SK-N-SH (cell line): ENCODE results near the gene PTGFRN. TPM values are rescaled to one million over a fixed set of nuclear protein-coding genes. Genes with fewer than 3 reads are reported as not detected.

Experiments
- CTCF ChIA-PET: fragments of 300-600, 350-600 bp; formaldehyde crosslinking; extraction: SDS; loops from one replicate; lab custom pipeline; 2021; lab: Yijun Ruan, JAX
- POLR2A ChIA-PET: fragments of 350-600 bp; sonication (Branson Sonifier 250); formaldehyde crosslinking; extraction: SDS; loops from one replicate; lab custom pipeline; 2020; ENCODE audit warnings: antibody characterized with exemption, inconsistent platforms; lab: Yijun Ruan, JAX
- DNase-seq: peaks from one replicate; pipeline ENCODE4 v3.0.0; 2012
- H2AFZ ChIP-seq: fragments of 200-600 bp; sonication (generic); 2 replicates; pipeline ENCODE4 v1.8.1; 2016; ENCODE audit warnings: antibody characterized with exemption, mild to moderate bottlenecking, low read depth
- H3F3A ChIP-seq: fragments of 200-600 bp; sonication (generic); replicated peaks from 2 replicates; pipeline ENCODE3; 2016; ENCODE audit warnings: antibody characterized with exemption, mild to moderate bottlenecking; ENCODE audit not compliant: insufficient read depth
- H3K27ac ChIP-seq, 2 experiments: fragments of 200-500 bp in 1 of 2; fragments of 200-600 bp in 1 of 2; sonication (Bioruptor generic) in 1 of 2; sonication (generic), shearing (Covaris generic) in 1 of 2; 2 replicates each; pipeline versions ENCODE4 v1.5.1 to v1.6.1; 2014 to 2016; ENCODE audit warnings: low read depth in 2 of 2, inconsistent platforms in 1 of 2, low read length in 1 of 2, mild to moderate bottlenecking in 1 of 2, mixed read lengths in 1 of 2
- H3K27me3 ChIP-seq: fragments of 200-600 bp; sonication (generic), shearing (Covaris generic); 2 replicates; pipeline ENCODE4 v1.6.1; 2016; ENCODE audit warnings: mixed run types; ENCODE audit not compliant: insufficient read depth
- H3K36me3 ChIP-seq, 2 experiments: fragments of 200-500 bp in 1 of 2; fragments of 200-600 bp in 1 of 2; sonication (Bioruptor generic) in 1 of 2; sonication (generic) in 1 of 2; replicated peaks in 1 of 2; 2 replicates each; pipeline versions ENCODE3 to v1.5.1; 2014 to 2016; ENCODE audit warnings: low read length in 1 of 2, mild to moderate bottlenecking in 1 of 2; ENCODE audit not compliant: insufficient read depth in 2 of 2, control insufficient read depth in 1 of 2
- H3K4me1 ChIP-seq, 2 experiments: fragments of 200-500 bp in 1 of 2; fragments of 200-600 bp in 1 of 2; sonication (Bioruptor generic) in 1 of 2; sonication (generic), shearing (Covaris generic) in 1 of 2; 2 replicates each; pipeline versions ENCODE4 v1.5.1 to v1.6.1; 2014 to 2016; ENCODE audit warnings: low read depth in 1 of 2, low read length in 1 of 2, mixed run types in 1 of 2; ENCODE audit not compliant: insufficient read depth in 2 of 2, control insufficient read depth in 1 of 2
- H3K4me2 ChIP-seq: fragments of 200-600 bp; sonication (generic), shearing (Covaris generic); 2 replicates; pipeline ENCODE4 v1.6.1; 2017; ENCODE audit warnings: mixed run types
- H3K4me3 ChIP-seq, 2 experiments: fragments of 200-500 bp in 1 of 2; fragments of 200-600 bp in 1 of 2; sonication (Bioruptor generic) in 1 of 2; sonication (generic), shearing (Covaris generic) in 1 of 2; 2 replicates each; pipeline versions ENCODE4 v1.5.1 to v1.8.1; 2014 to 2016; ENCODE audit warnings: low read depth in 2 of 2, inconsistent platforms in 1 of 2, low read length in 1 of 2, mild to moderate bottlenecking in 1 of 2, mixed read lengths in 1 of 2, moderate library complexity in 1 of 2
- H3K79me2 ChIP-seq: fragments of 200-600 bp; sonication (generic); 2 replicates; pipeline ENCODE4 v1.8.1; 2017; ENCODE audit warnings: mild to moderate bottlenecking; ENCODE audit not compliant: insufficient read depth
- H3K9ac ChIP-seq: fragments of 200-600 bp; sonication (generic); 2 replicates; pipeline ENCODE4 v1.6.1; 2017; ENCODE audit warnings: mixed run types
- H3K9me2 ChIP-seq: fragments of 200-600 bp; sonication (generic); 2 replicates; pipeline ENCODE4 v1.6.1; 2017; ENCODE audit warnings: mixed run types
- H3K9me3 ChIP-seq: fragments of 200-600 bp; sonication (generic); 2 replicates; pipeline ENCODE4 v1.6.1; 2017; ENCODE audit warnings: mixed run types, mild to moderate bottlenecking, moderate library complexity
- H4K20me1 ChIP-seq: fragments of 200-600 bp; sonication (generic); 2 replicates; pipeline ENCODE4 v1.6.1; 2017; ENCODE audit warnings: mild to moderate bottlenecking, mixed run types; ENCODE audit not compliant: insufficient read depth
- CHD2 ChIP-seq: fragments of 150-350 bp; IDR thresholded peaks from 2 replicates; pipeline ENCODE4 v1.6.1; 2018; ENCODE audit warnings: low read length; ENCODE audit not compliant: partially characterized antibody
- CTCF ChIP-seq: fragments of 200-600 bp; sonication (generic); IDR thresholded peaks from 2 replicates; pipeline ENCODE4 v1.6.1; 2017; ENCODE audit warnings: antibody characterized with exemption, mild to moderate bottlenecking, moderate library complexity
- FOXJ3 ChIP-seq: sonication (generic); formaldehyde crosslinking; IDR thresholded peaks from 2 replicates; pipeline ENCODE4 v1.5.1; 2020; ENCODE audit warnings: mild to moderate bottlenecking, missing genetic modification reagents
- FOXM1 ChIP-seq: IDR thresholded peaks from 2 replicates; pipeline ENCODE4 v1.4.0; 2012; ENCODE audit warnings: low read depth, mild to moderate bottlenecking
- GABPA ChIP-seq: IDR thresholded peaks from 2 replicates; pipeline ENCODE4 v1.4.0; 2012; ENCODE audit warnings: low read depth, mild to moderate bottlenecking
- GATA2 ChIP-seq: sonication (generic); formaldehyde crosslinking; IDR thresholded peaks from 2 replicates; pipeline ENCODE4 v1.5.0; 2020; ENCODE audit warnings: mild to moderate bottlenecking, missing genetic modification reagents
- JUND ChIP-seq: IDR thresholded peaks from 2 replicates; pipeline ENCODE4 v1.4.0; 2012
- MAX ChIP-seq: IDR thresholded peaks from 2 replicates; pipeline ENCODE4 v1.4.0; 2012; ENCODE audit warnings: low read depth
- MEF2A ChIP-seq: IDR thresholded peaks from 2 replicates; pipeline ENCODE4 v1.4.0; 2012; ENCODE audit warnings: low read depth, borderline replicate concordance
- PBX3 ChIP-seq: IDR thresholded peaks from 2 replicates; pipeline ENCODE4; 2012
- POLR2AphosphoS5 ChIP-seq: IDR thresholded peaks from 2 replicates; pipeline ENCODE4 v1.6.1; 2012; ENCODE audit warnings: low read depth, low read length
- REST ChIP-seq: IDR thresholded peaks from 2 replicates; pipeline ENCODE4 v1.6.1; 2012; ENCODE audit warnings: mild to moderate bottlenecking, low read depth, low read length, moderate library complexity
- RFX5 ChIP-seq: IDR thresholded peaks from 2 replicates; pipeline ENCODE4 v1.6.1; 2012; ENCODE audit warnings: mild to moderate bottlenecking, improper control_type of control experiment, low read length
- RXRA ChIP-seq: IDR thresholded peaks from 2 replicates; pipeline ENCODE4 v1.4.0; 2012; ENCODE audit warnings: low read depth, mild to moderate bottlenecking, borderline replicate concordance
- SIN3A ChIP-seq: IDR thresholded peaks from 2 replicates; pipeline ENCODE4 v1.6.1; 2012; ENCODE audit warnings: low read depth, mild to moderate bottlenecking, low read length, moderate library complexity, borderline replicate concordance
- TAF1 ChIP-seq: IDR thresholded peaks from 2 replicates; pipeline ENCODE4 v1.6.1; 2012; ENCODE audit warnings: low read depth, mild to moderate bottlenecking, low read length, moderate library complexity, borderline replicate concordance
- TEAD4 ChIP-seq: IDR thresholded peaks from 2 replicates; pipeline ENCODE4 v1.4.0; 2012; ENCODE audit warnings: mild to moderate bottlenecking, borderline replicate concordance; ENCODE audit not compliant: insufficient read depth
- YY1 ChIP-seq: IDR thresholded peaks from 2 replicates; pipeline ENCODE4 v1.4.0; 2012; ENCODE audit warnings: low read depth, mild to moderate bottlenecking
- WGBS: methylation state at CpG from one replicate; pipeline ENCODE4 v1.1.6; 2017; ENCODE audit warnings: low lambda C conversion rate; 5-methylcytosine and 5-hydroxymethylcytosine counted together
- polyA plus RNA-seq, 3 experiments: library from polyadenylated mRNA; depleted of rRNA; stranded (reverse); fragments of >200 nt; gene quantifications; 2 replicates each; pipeline ENCODE4 v1.2.3, GENCODE V29; 2012

The PTGFRN gene
- polyA plus RNA-seq, 1 of the 3 experiments (the other 2 are of a cell fraction) = 22.4 TPM

DNA sequence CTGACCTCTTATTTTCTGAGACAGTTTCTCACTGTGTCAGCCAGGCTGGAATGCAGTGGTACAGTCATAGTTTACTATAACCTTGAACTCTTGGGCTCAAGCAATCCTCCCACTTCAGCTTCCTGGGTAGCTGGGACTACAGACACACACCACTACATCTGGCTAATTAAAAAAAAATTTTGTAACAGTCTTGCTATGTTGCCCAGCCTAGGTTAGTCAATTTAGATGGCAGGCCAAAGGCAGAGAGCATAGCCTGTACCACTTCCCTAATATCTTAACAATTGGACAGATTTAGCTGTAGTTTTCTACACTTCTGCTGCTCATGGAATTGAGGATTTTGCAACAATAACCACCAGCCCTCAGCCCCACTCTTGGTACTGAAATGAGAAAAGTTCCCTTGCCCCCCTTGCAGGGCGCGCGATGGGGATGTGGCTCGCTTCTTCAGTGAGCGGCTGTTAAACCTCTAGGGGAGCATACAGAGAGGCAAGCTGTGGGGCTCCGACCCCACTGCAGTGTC, 34.9 kb upstream of the PTGFRN start:
- POLR2A ChIA-PET = no interaction called here
- no peaks in the 10 kb centered on the region for H3K9me3 ChIP-seq
- TF ChIP-seq RXRA (no peak), TEAD4 (no peak), CHD2 (no peak), FOXJ3 (CRISPR knock-in tag) (no peak), CTCF (no peak), FOXM1 (no peak), PBX3 (no peak), RFX5 (no peak), SIN3A (no peak), JUND (no peak), GABPA (no peak), REST (no peak), POLR2AphosphoS5 (no peak), YY1 (no peak), GATA2 (no peak), TAF1 (no peak), MAX (no peak), MEF2A (no peak)
- no peak overlapping the region for H2AFZ ChIP-seq
- no peaks in the 10 kb centered on the region for H3K36me3 ChIP-seq
- DNase-seq = no peak
- peaks cover 3% of the 10 kb centered on the region for H3F3A ChIP-seq
- WGBS = 94% methylated on average over 6 of the region's 6 CpGs
- no peaks in the 10 kb centered on the region for H3K9me2 ChIP-seq
- H3K27me3 ChIP-seq = no peaks in the 10 kb centered on the region
- H3K4me1 ChIP-seq = peaks cover 14 to 22% of the 10 kb centered on the region in 2 experiments
- H3K4me3 ChIP-seq = no peak overlapping the region
- H4K20me1 ChIP-seq = no peaks in the 10 kb centered on the region
- H3K4me2 ChIP-seq = no peak overlapping the region
- CTCF ChIA-PET = interaction anchor here (1.2 kb wide), 1 partner anchor 15 kb away, joined by 3 read pairs; no protein-coding TSS in a partner anchor
- no peaks in the 10 kb centered on the region for H3K79me2 ChIP-seq
- H3K27ac ChIP-seq = no peak overlapping the region
- H3K9ac ChIP-seq = no peak overlapping the region
